ENCODE measurements around the gene STC2.

GRCh38 chr5:173328844-173329490 lies 753 bp upstream of the STC2 start:
- TF ChIP-seq CTCF (IDR thresholded peaks at IDR 0.05): no peak
- no peak for TF ChIP-seq POLR2A (IDR thresholded peaks at IDR 0.05)
